ENCODE data around the gene ERP29.

ERP29 gene

GRCh38 chr12:112049351-112049750 lies 36.1 kb downstream of the ERP29 start:
- DNase-seq, result no peak

- no peak for DNase-seq
Measured at GRCh38 chr12:112061137-112061536, 47.9 kb downstream of the ERP29 start.

- DNase-seq, result no peak
Measured at GRCh38 chr12:112063273-112063672, 50.0 kb downstream of the ERP29 start.

GRCh38 chr12:112066566-112066965 lies 53.3 kb downstream of the ERP29 start:
- DNase-seq, result no peak
